ENCODE measurements around the gene HCRTR1.

GRCh38 chr1:31602081-31602480 is 15.4 kb upstream of the HCRTR1 start:
- TF ChIP-seq CTCF (IDR thresholded peaks at IDR 0.05), result no peak
- no peak for TF ChIP-seq POLR2A (IDR thresholded peaks at IDR 0.05)
